ENCODE measurements around the gene WNT4. TPM values are rescaled to one million over a fixed set of nuclear protein-coding genes. Genes with fewer than 3 reads are reported as not detected.

Gene WNT4
- total RNA-seq, 1 donor from 2014 or later: not detected

- H3K4me3 ChIP-seq (ENCODE audit: low read depth, low read length): no peak overlapping the region
- no peak for TF ChIP-seq CTCF (conservative IDR thresholded peaks at IDR 0.05; ENCODE audit: low read depth, low read length)
- DNase-seq (ENCODE audit: low read depth): no peak
These were observed 2.2 kb downstream of the WNT4 start for GRCh38 chr1:22140694-22141093.

GRCh38 chr1:22139817-22140216, 3.1 kb downstream of the WNT4 start:
- H3K4me3 ChIP-seq (ENCODE audit: low read depth, low read length): no peak overlapping the region
- TF ChIP-seq CTCF (conservative IDR thresholded peaks at IDR 0.05; ENCODE audit: low read depth, low read length): no peak
- DNase-seq (ENCODE audit: low read depth): no peak

GRCh38 chr1:22139066-22139594, 3.8 kb downstream of the WNT4 start:
- TF ChIP-seq CTCF (conservative IDR thresholded peaks at IDR 0.05; ENCODE audit: low read depth, low read length): no peak
- no peak for DNase-seq (ENCODE audit: low read depth)
- H3K4me3 ChIP-seq (ENCODE audit: low read depth, low read length): no peak overlapping the region

- DNase-seq (ENCODE audit: low read depth): no peak
- no peak overlapping the region for H3K4me3 ChIP-seq (ENCODE audit: low read depth, low read length)
- no peak for TF ChIP-seq CTCF (conservative IDR thresholded peaks at IDR 0.05; ENCODE audit: low read depth, low read length)
These were observed 5.7 kb downstream of the WNT4 start for GRCh38 chr1:22137004-22137720.

GRCh38 chr1:22133931-22134324, 9.0 kb downstream of the WNT4 start:
- no peak for TF ChIP-seq CTCF (conservative IDR thresholded peaks at IDR 0.05; ENCODE audit: low read depth, low read length)
- H3K4me3 ChIP-seq (ENCODE audit: low read depth, low read length): no peak overlapping the region
- DNase-seq (ENCODE audit: low read depth): no peak

GRCh38 chr1:22133247-22133930, 9.5 kb downstream of the WNT4 start:
- no peak overlapping the region for H3K4me3 ChIP-seq (ENCODE audit: low read depth, low read length)
- TF ChIP-seq CTCF (conservative IDR thresholded peaks at IDR 0.05; ENCODE audit: low read depth, low read length): no peak
- DNase-seq (ENCODE audit: low read depth): no peak

Data from epithelial cell of proximal tubule (primary cell).